Stimulated activated CD8-positive, alpha-beta memory T cell treated with anti-CD3 and anti-CD28 coated beads, Interleukin-15, amount 100 ng/mL, for 48 hours (primary cell): Measurements from ENCODE around the gene MRPS31.
A peak's percentile ranks its signal among the peaks of the same experiment; 100 is the strongest.
"Not testable (repeated sequence)": the region's sequence is repeated elsewhere in the genome, so short reads cannot be mapped to it uniquely, and the experiment has no call there.

Experiments used
- DNase-seq, 2 donors: peaks; one replicate each; pipeline ENCODE4 v3.0.0-alpha.2; 2020; ENCODE audit warnings: low read depth in 2 of 2

The MRPS31 gene

GRCh38 chr13:40789275-40790153 lies 18.5 kb upstream of the MRPS31 start, which contains the start of gene SLC25A15:
TSS of gene SLC25A15 (plus strand) at chr13:40789611. CDS start at chr13:40793227, 3,616 bp downstream.
- peak; percentile 72 to 77 for DNase-seq

- not testable (repeated sequence) for DNase-seq
Measured at GRCh38 chr13:40788540-40789274, 17.7 kb upstream of the MRPS31 start.

GRCh38 chr13:40787062-40787461 lies 16.1 kb upstream of the MRPS31 start:
- no peak for DNase-seq

GRCh38 chr13:40786568-40786996 lies 15.6 kb upstream of the MRPS31 start:
- DNase-seq, result no peak

- DNase-seq, result no peak
Measured at GRCh38 chr13:40784540-40784939, 13.6 kb upstream of the MRPS31 start.

GRCh38 chr13:40782971-40783370 lies 12.0 kb upstream of the MRPS31 start:
- not testable (repeated sequence) for DNase-seq

GRCh38 chr13:40781717-40782116 lies 10.7 kb upstream of the MRPS31 start:
- DNase-seq, result no peak

- no peak for DNase-seq
Measured at GRCh38 chr13:40780822-40781401, 9.9 kb upstream of the MRPS31 start.

GRCh38 chr13:40779796-40780285 lies 8.9 kb upstream of the MRPS31 start:
- DNase-seq, result no peak

- DNase-seq, result no peak
Measured at GRCh38 chr13:40779049-40779448, 8.1 kb upstream of the MRPS31 start.

GRCh38 chr13:40777809-40778175 lies 6.8 kb upstream of the MRPS31 start:
- DNase-seq, result no peak

GRCh38 chr13:40777166-40777808 lies 6.3 kb upstream of the MRPS31 start:
- DNase-seq, result no peak

GRCh38 chr13:40776681-40777165 lies 5.7 kb upstream of the MRPS31 start:
- DNase-seq, result peak; percentile 52 to 60

GRCh38 chr13:40776232-40776631 lies 5.2 kb upstream of the MRPS31 start:
- no peak for DNase-seq

GRCh38 chr13:40774672-40775071 lies 3.7 kb upstream of the MRPS31 start:
- DNase-seq, result no peak

GRCh38 chr13:40772765-40773473 lies 1.9 kb upstream of the MRPS31 start:
- no peak for DNase-seq

- DNase-seq, result no peak
Measured at GRCh38 chr13:40770609-40770933, 419 bp downstream of the MRPS31 start.

GRCh38 chr13:40769970-40770369 lies 1.0 kb downstream of the MRPS31 start:
- DNase-seq, result no peak

- DNase-seq, result no peak
Measured at GRCh38 chr13:40765602-40766001, 5.4 kb downstream of the MRPS31 start.

- peak in 1 of 2 donors; percentile 45 for DNase-seq
Measured at GRCh38 chr13:40764587-40765403, 6.2 kb downstream of the MRPS31 start.
